Loucy (cell line): ENCODE data around the gene SH2D5.
"Not testable (repeated sequence)": the region's sequence is repeated elsewhere in the genome, so short reads cannot be mapped to it uniquely, and the experiment has no call there.

Experiments
- H2AFZ ChIP-seq: fragments of 200-600 bp; sonication (generic); 2 replicates; pipeline ENCODE4 v1.6.0; 2016; ENCODE audit warnings: antibody characterized with exemption, mild to moderate bottlenecking, low read length, moderate library complexity
- H3F3A ChIP-seq: fragments of 200-600 bp; 2 replicates; pipeline ENCODE4 v1.6.0; 2016; ENCODE audit warnings: antibody characterized with exemption, low read depth, mild to moderate bottlenecking
- H3K27me3 ChIP-seq: fragments of 200-600 bp; sonication (generic); 2 replicates; pipeline ENCODE4 v1.6.1; 2014; ENCODE audit warnings: low read length, mild to moderate bottlenecking; ENCODE audit not compliant: insufficient read depth, poor library complexity, severe bottlenecking
- H3K36me3 ChIP-seq: fragments of 200-600 bp; sonication (generic); 2 replicates; pipeline ENCODE4 v1.6.1; 2016; ENCODE audit warnings: low read length; ENCODE audit not compliant: insufficient read depth
- H3K4me1 ChIP-seq: fragments of 200-600 bp; sonication (generic); 2 replicates; pipeline ENCODE4 v1.5.1; 2014; ENCODE audit warnings: low read length, mild to moderate bottlenecking; ENCODE audit not compliant: insufficient read depth, poor library complexity, severe bottlenecking
- H3K4me2 ChIP-seq: fragments of 200-600 bp; sonication (generic); 2 replicates; pipeline ENCODE4 v1.6.0; 2014; ENCODE audit warnings: antibody characterized with exemption, low read length, low read depth, mild to moderate bottlenecking; ENCODE audit not compliant: poor library complexity, severe bottlenecking
- H3K4me3 ChIP-seq: fragments of 200-600 bp; sonication (generic); 2 replicates; pipeline ENCODE4 v1.5.1; 2014; ENCODE audit warnings: low read length, mild to moderate bottlenecking, mixed read lengths; ENCODE audit not compliant: poor library complexity, severe bottlenecking
- H3K79me2 ChIP-seq: fragments of 200-600 bp; sonication (generic); 2 replicates; pipeline ENCODE4 v1.6.1; 2014; ENCODE audit warnings: low read length; ENCODE audit not compliant: insufficient read depth
- H3K9ac ChIP-seq: fragments of 200-600 bp; sonication (generic); 2 replicates; pipeline ENCODE4 v1.6.0; 2014; ENCODE audit warnings: mild to moderate bottlenecking, low read depth, low read length, moderate library complexity; ENCODE audit not compliant: poor library complexity, severe bottlenecking
- H3K9me2 ChIP-seq: fragments of 200-600 bp; sonication (generic); replicated peaks from 2 replicates; pipeline ENCODE4 v1.6.1; 2016; ENCODE audit warnings: low read depth, low read length, mixed read lengths
- H3K9me3 ChIP-seq: fragments of 200-600 bp; sonication (generic); 2 replicates; pipeline ENCODE4 v1.6.1; 2014; ENCODE audit warnings: mild to moderate bottlenecking, antibody characterized with exemption, low read length, low read depth; ENCODE audit not compliant: insufficient read depth
- H4K20me1 ChIP-seq: fragments of 200-600 bp; sonication (generic); 2 replicates; pipeline ENCODE4 v1.6.0; 2014; ENCODE audit warnings: antibody characterized with exemption, low read length, mild to moderate bottlenecking; ENCODE audit not compliant: insufficient read depth, poor library complexity, severe bottlenecking
- EZH2phosphoT487 ChIP-seq: fragments of 200-600 bp; IDR thresholded peaks from 2 replicates; pipeline ENCODE4 v1.6.1; 2018; ENCODE audit warnings: antibody characterized with exemption, mild to moderate bottlenecking, moderate library complexity, borderline replicate concordance
- TF ChIP-seq, protein P1 (sequence below): fragments of 200-600 bp; sonication (generic); conservative IDR thresholded peaks from 2 replicates; pipeline ENCODE4 v1.5.1; 2014; ENCODE audit warnings: mild to moderate bottlenecking, antibody characterized with exemption, low read length

SH2D5 gene

DNA sequence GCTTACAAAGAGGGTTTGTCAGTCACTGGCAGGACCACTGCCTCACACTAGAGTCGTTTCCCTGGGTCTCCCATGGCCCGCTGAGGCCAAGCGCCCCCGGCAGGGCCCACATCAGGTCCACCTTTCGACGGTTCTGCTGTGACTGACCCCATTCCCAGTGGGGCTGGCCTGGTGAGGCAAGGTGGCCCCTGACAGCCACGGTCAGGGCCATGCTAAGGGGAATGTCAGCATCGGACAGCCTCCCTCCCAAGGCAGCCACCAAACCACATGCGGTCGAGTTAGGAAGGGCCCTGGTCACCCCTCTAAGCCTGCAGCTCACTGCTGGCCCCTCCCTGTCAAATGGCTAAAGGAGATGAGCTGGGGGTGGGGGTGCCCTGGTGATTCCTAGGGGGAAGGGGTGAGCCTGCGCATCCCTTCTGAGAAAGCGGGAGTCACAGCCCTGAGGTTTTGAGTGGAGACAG, 11.8 kb downstream of the SH2D5 start:
- Histone ChIP-seq H2AFZ (no peak overlapping the region), H3K36me3 (no peaks in the 10 kb centered on the region), H3K27me3 (no peaks in the 10 kb centered on the region), H3K4me1 (no peaks in the 10 kb centered on the region), H3K9ac (no peak overlapping the region), H3K4me2 (no peak overlapping the region), H3K9me3 (no peaks in the 10 kb centered on the region), H4K20me1 (no peaks in the 10 kb centered on the region), H3F3A (no peaks in the 10 kb centered on the region), H3K9me2 (no peaks in the 10 kb centered on the region), H3K79me2 (no peaks in the 10 kb centered on the region), H3K4me3 (no peak overlapping the region)
- TF ChIP-seq, protein P1, sequence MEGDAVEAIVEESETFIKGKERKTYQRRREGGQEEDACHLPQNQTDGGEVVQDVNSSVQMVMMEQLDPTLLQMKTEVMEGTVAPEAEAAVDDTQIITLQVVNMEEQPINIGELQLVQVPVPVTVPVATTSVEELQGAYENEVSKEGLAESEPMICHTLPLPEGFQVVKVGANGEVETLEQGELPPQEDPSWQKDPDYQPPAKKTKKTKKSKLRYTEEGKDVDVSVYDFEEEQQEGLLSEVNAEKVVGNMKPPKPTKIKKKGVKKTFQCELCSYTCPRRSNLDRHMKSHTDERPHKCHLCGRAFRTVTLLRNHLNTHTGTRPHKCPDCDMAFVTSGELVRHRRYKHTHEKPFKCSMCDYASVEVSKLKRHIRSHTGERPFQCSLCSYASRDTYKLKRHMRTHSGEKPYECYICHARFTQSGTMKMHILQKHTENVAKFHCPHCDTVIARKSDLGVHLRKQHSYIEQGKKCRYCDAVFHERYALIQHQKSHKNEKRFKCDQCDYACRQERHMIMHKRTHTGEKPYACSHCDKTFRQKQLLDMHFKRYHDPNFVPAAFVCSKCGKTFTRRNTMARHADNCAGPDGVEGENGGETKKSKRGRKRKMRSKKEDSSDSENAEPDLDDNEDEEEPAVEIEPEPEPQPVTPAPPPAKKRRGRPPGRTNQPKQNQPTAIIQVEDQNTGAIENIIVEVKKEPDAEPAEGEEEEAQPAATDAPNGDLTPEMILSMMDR, result no peak
- TF ChIP-seq EZH2phosphoT487, result no peak

DNA sequence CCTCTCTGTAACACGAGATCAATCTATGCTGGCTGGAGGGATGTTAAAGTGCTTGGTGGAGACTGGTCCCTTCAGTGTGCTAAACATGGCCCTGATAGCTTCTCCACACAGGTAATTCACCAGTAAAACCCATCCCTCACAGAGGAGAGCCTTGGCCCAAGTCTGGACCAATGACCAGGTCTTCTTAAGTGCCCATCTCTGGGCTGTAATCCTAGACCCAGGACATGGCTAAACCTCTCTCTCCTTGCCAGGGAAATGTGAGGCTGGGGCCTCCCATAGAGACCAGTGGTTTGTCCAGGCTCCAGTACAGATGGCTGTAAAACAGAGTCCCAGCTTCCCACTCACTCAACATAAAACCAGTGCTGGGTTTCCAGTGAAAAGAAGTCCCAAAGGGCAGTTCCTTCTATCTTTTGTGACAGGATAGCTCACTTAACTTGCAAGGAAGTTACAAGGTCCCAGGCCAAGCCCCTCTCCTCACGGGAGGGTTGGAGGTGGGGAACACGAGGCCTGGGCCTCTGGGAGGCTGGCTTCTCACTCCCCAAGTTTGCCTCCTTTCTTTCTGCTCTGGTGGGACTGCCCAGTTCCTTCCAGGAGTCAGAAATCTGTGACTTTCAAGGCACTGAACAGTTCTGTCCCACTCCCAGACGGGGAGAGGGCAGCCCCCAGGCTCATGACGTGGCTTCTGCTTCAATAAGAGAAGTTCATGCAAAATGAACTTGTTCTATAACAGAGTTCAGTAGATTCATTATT, 12.5 kb downstream of the SH2D5 start:
- H3K4me2 ChIP-seq, result no peak overlapping the region
- no peaks in the 10 kb centered on the region for H3F3A ChIP-seq
- H3K79me2 ChIP-seq, result no peaks in the 10 kb centered on the region
- TF ChIP-seq, protein P1, result no peak
- no peak for TF ChIP-seq EZH2phosphoT487
- H4K20me1 ChIP-seq, result no peaks in the 10 kb centered on the region
- H2AFZ ChIP-seq, result no peak overlapping the region
- H3K9me2 ChIP-seq, result no peaks in the 10 kb centered on the region
- no peaks in the 10 kb centered on the region for H3K9me3 ChIP-seq
- no peaks in the 10 kb centered on the region for H3K4me1 ChIP-seq
- H3K27me3 ChIP-seq, result no peaks in the 10 kb centered on the region
- H3K36me3 ChIP-seq, result no peaks in the 10 kb centered on the region
- H3K9ac ChIP-seq, result no peak overlapping the region
- H3K4me3 ChIP-seq, result no peak overlapping the region

DNA sequence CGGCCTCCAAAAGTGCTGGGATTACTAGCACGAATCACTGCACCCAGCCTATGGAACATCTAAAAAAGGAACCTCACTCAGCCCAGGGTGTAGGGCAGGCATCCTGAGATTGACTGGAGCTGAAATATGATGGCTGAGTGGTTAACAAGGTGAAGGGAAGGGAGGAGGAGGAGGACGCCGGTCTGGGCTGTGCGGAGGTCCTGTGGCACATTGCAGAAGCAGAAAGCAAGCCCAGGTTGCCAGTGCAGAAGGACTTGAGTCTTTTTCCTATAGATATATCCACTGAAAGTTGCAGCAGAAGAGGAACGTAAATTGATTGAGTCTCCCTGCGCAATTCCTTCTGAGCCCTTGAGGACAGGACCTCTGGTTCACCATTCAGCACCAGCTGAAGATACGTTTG, 13.2 kb downstream of the SH2D5 start:
- Histone ChIP-seq H3K4me3 (no peak overlapping the region), H3K79me2 (no peaks in the 10 kb centered on the region), H3K4me2 (no peak overlapping the region), H4K20me1 (no peaks in the 10 kb centered on the region), H3K27me3 (no peaks in the 10 kb centered on the region), H3K9me3 (no peaks in the 10 kb centered on the region), H3K9ac (no peak overlapping the region), H3K36me3 (no peaks in the 10 kb centered on the region), H3K9me2 (no peaks in the 10 kb centered on the region), H3K4me1 (no peaks in the 10 kb centered on the region), H2AFZ (no peak overlapping the region), H3F3A (no peaks in the 10 kb centered on the region)
- TF ChIP-seq EZH2phosphoT487, result no peak
- TF ChIP-seq, protein P1, result no peak

DNA sequence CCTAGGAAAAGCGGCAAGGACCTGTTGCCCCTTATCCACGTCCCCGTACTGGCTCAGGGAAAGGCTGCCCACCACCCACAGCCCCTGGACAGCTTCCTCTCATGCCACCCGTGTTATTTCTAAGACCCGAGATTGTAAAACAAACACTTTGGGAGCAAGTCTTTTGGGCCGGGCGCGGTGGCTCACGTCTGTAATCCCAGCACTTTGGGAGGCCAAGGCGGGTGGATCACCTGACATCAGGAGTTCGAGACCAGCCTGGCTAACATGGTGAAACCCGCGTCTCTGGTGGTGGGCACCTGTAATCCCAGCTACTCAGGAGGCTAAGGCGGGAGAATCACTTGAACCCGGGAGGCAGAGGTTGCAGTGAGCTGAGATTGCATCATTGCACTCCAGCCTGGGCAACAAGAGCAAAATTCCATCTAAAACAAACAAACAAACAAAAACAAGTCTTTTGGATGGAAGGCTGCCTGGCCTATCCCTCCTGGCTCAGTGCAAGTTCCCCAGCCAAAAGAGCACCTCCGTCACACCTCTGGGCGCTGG, 14.1 kb downstream of the SH2D5 start:
- not testable (repeated sequence) for H3F3A ChIP-seq, H3K9me2 ChIP-seq, H3K4me1 ChIP-seq, H3K9ac ChIP-seq, H3K36me3 ChIP-seq, H3K27me3 ChIP-seq, H3K79me2 ChIP-seq, H4K20me1 ChIP-seq, H3K9me3 ChIP-seq, H2AFZ ChIP-seq
- Histone ChIP-seq H3K4me3 (peak overlapping the region; percentile 21), H3K4me2 (peak overlapping the region; percentile 42)
